Activated CD4-positive, alpha-beta T cell treated with anti-CD3 and anti-CD28 coated beads, Interleukin-2, Interleukin-6, amounts not matched to agents 100 ng/mL and 50 ng/mL, durations not matched to agents 16 hours and 8 hours (primary cell): ENCODE measurements around the gene LIPK.
"Not testable (repeated sequence)": the region's sequence is repeated elsewhere in the genome, so short reads cannot be mapped to it uniquely, and the experiment has no call there.

Experiments
- DNase-seq: peaks from one replicate; pipeline ENCODE4 v3.0.0-alpha.2; 2020

The LIPK gene, protein sequence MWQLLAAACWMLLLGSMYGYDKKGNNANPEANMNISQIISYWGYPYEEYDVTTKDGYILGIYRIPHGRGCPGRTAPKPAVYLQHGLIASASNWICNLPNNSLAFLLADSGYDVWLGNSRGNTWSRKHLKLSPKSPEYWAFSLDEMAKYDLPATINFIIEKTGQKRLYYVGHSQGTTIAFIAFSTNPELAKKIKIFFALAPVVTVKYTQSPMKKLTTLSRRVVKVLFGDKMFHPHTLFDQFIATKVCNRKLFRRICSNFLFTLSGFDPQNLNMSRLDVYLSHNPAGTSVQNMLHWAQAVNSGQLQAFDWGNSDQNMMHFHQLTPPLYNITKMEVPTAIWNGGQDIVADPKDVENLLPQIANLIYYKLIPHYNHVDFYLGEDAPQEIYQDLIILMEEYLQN

DNA sequence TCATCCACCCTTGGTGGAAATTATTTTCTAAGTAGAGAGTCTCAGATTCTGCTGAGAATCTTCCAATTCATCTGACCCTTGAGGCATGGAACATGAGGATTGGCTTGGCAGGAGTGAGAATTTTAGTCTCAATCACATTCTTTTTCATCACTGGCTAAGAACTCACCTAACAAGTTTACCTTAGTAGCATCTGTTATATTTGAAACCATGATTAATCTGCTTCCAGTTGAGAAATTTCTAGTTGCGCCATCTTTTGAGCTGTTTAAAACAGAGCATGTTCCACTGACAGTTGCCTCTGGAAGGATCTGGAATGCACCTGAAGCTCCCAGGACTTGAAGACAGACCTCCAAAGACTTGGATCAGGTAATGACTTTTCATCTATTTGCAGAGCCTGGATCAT is at the start of gene LIPK:
Gene LIPK, plus strand, starts transcription at position 292 of the 400 bp plus-strand sequence. CDS start 18,295 bp downstream, outside the sequence.
- no peak for DNase-seq

- DNase-seq, result no peak
These were observed 48.1 kb upstream of the LIPK start for GRCh38 chr10:88657901-88658300.

DNA sequence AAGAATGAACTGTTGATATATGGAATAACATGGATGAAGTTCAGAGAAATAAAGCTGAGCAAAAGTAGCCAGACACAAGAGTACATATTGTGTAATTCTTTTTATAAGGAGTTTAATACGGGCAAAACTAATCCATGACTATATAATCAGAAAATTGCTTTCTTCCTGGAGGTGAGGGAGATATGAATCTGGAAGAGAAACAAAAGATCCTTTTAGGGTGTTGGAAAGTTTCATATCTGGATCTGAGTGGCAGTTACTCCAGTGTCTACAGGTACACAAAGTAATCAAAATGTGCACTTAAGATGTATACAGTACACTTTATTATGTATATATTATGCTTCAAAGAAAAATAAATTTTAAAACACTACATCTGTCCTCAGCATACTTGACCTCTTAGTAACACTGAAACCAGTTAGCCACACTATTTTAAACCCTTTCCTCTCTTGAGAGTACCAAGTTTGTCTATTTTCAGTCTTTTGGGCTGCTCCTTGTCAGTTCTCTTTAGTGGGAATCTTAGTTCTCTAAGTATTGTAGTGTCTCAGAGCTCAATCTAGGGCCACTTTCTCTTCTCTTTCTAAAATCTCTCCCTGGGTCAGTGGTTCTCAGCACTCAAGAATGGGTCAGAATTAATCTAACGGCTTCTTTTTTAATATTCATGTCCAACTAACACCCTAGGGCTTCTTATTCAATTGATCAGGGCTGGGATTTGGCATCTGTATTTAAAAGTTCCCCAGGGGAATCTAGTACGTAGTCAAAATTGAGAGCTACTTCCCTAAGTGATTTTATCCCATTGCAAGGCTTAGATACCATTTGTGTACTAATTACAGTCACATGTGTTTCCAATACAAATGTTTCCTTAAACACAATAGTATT is 46.1 kb upstream of the LIPK start:
- no peak for DNase-seq

DNA sequence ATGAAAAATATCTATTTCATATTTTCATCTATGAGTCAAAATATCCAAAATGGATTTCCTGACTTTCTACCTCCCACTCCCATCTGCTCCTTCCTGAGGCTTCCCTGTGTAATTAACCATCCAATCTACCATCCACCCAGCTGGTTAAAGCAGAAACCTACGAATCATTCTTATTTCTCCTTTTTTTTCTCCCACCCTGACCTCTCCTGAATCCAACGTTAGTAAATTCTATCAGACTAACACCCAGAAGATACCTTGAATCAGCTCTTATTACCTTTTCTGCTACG is 45.5 kb upstream of the LIPK start:
- DNase-seq, result no peak

DNA sequence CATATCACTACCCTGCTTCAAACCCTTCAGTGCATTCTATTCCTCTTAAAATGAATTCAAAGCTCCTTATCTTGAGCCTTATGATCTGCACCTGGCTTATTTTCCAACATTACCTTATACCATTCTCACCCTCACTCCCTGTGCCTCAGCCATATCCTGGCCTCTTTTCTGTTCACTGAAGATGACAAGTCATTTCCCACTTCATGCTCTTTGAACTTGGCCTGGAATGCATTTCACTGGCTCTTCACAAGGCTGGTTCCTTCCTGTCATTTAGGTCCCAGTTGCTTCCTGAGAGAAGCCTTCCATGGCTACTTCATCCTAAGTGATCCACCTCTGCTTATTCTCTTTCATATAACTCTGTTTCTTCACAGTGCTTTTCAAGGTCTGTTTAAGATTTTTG is 45.0 kb upstream of the LIPK start:
- no peak for DNase-seq

GRCh38 chr10:88661577-88661976 is 44.5 kb upstream of the LIPK start:
- no peak for DNase-seq

- DNase-seq, result not testable (repeated sequence)
These were observed 42.9 kb upstream of the LIPK start for GRCh38 chr10:88663153-88663552.

DNA sequence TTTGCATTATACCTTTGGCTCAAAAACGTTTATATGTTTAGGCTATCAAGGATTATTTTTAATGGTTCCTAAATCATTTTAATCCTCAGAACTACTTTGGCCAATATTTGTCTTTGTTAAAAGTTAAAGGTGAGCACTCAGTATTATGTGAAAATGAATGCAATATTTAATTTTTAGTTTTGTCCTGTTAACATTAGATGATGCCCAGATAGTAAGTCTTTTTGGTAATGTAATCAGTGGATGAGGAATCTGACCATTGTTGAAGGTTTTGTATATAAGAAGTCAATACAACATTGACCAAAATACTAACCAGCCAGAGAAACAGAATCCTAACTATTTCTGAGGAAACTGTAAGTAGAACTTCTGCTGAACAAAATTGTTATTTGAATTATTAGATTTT is 41.9 kb upstream of the LIPK start, which contains the start of gene LIPF:
Gene LIPF, plus strand, starts transcription at position 301 of the 400 bp plus-strand sequence. CDS start 2,856 bp downstream, outside the sequence.
- DNase-seq, result no peak

DNA sequence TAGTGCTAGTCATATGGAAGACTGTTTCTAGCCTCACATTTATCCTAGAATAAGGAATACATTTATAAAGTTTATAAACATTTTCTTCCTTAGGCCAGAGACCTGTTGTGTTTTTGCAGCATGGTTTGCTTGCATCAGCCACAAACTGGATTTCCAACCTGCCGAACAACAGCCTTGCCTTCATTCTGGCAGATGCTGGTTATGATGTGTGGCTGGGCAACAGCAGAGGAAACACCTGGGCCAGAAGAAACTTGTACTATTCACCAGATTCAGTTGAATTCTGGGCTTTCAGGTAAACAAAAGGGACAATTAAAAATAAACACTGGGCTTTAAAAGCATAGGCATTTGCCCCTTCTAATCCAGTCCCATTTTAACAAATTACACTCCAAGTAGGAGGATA is 37.6 kb upstream of the LIPK start:
- no peak for DNase-seq

DNA sequence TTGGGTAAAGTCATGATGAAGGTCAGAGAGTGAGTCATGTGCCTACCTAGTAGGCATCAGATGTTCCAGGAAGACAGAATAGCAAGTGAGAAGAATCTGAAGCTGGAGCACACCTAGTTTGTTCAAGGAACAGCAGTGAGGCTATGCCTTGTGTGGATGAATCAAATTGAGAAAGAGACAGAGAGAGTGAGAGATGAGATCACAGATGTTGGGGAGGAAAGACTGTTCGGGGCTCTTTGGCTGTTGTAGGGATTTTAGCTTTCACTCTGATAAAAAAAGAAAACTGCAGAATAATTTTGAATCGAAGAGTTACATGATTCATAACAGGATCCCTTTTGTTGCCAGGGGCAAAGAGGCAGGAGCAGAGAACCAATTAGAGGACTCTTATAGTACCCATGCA is 35.6 kb upstream of the LIPK start:
- peak; percentile 85 for DNase-seq

DNA sequence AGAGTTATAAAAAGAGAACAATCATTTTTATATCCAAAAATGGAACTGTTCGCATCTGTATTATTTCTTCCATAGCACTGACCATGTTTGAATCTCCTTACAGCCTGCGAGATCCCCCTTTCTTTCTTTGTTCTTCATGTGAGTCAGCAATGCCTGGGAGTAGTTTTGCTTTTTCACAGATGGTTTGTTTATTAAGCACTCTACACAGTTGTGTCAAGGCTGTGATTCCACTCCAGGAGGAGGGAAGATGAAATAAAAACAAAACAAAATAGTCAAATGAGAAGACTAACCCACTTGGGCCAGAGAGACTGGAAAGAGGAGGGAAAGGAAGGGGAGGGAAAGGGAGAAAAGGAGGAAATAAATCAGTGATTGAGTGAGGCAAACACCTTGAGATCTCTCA is 34.0 kb upstream of the LIPK start:
- DNase-seq, result peak; percentile 6

DNA sequence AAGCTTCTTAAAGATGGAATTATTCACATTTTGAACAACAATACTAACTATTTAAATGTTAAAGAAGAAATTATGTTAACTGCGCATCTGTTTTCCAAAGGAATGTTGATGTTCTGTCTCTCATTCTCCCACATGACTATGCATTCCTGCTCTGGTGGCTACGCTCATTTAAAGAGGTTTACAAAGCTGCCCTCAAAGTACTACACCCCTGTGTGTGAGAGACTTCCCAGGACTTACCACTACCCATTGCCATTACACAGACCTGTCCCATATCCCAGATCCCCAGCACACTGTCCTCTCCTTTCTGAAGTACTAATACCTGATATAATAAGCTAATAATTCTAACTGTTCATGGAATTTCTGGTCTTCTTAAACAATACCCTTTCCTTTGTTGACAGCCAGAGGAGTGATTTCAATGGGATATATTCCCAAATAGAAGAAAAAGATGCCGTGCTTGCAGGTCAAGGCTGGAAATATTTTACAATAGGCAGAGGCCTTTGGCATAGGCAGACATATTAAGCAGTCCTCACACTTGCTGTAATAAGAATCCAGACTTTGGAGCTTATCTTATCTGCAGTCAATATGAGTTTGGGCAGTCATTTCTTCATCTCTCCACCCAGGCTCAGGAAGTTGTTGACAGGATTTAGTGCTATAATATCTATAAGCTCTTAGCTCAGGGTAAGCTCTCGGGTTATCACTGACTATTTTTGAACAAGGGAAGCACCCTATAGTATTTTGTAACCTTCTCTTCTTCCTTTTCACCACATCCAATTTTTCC is 29.6 kb upstream of the LIPK start:
- no peak for DNase-seq

GRCh38 chr10:88680958-88681357 is 25.1 kb upstream of the LIPK start:
- DNase-seq, result no peak

GRCh38 chr10:88682491-88682890 is 23.6 kb upstream of the LIPK start:
- no peak for DNase-seq

GRCh38 chr10:88687853-88688467 is 18.1 kb upstream of the LIPK start:
- peak; percentile 45 for DNase-seq

- DNase-seq, result no peak
These were observed 16.7 kb upstream of the LIPK start for GRCh38 chr10:88689366-88689765.

- DNase-seq, result no peak
These were observed 12.5 kb upstream of the LIPK start for GRCh38 chr10:88693392-88694020.

GRCh38 chr10:88702848-88703597 is 3.0 kb upstream of the LIPK start:
- no peak for DNase-seq

- DNase-seq, result peak; percentile 7
These were observed 1.5 kb downstream of the LIPK start for GRCh38 chr10:88707429-88708155.

DNA sequence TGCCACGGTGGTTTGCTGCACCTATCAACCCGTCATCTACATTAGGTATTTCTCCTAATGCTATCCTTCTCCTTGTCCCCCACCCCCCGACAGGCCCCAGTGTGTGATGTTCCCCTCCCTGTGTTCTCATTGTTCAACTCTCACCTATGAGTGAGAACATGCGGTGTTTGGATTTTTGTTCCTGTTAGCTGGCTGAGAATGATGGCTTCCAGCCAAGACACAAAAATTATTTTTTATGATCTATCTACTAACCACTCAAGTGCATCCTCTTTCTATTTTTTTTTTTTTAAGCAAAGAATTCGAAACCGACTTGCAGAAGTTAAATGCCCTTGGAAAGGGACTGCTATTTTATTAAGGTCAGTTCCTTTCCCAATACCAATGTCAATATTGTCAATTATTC is 3.3 kb downstream of the LIPK start:
- DNase-seq, result not testable (repeated sequence)

DNA sequence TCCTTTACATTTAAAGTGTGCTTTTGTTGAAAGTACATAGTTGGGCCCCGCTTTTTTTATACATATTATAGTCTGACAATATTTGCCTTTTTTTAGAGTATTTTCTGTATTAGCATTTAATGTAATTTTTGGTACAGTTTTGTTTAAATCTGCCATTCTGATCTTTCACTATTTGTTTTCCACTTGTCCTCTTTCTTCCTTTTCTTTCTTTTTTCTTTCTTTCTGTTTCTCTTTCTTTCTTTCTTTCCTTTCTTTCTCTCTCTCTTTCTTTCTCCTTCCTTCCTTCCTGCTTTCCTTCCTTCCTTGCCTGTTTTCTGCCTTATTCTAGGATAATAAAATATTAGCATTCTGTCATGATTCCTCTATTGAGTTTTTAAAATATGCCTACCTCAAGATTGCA is 9.5 kb downstream of the LIPK start:
- DNase-seq, result no peak
